Chondrocyte (in vitro differentiated cells): ENCODE data around the gene CUL2. TPM values are rescaled to one million over a fixed set of nuclear protein-coding genes. Genes with fewer than 3 reads are reported as not detected.

Source experiments
- DNase-seq: peaks from one replicate; pipeline ENCODE4 v3.0.0; 2021; ENCODE audit warnings: mixed read lengths, low spot score
- H3K27ac Mint-ChIP-seq: one replicate; pipeline ENCODE4 v1.8.0; 2021; ENCODE audit warnings: mild to moderate bottlenecking, moderate library complexity, mixed read lengths; ENCODE audit not compliant: unreplicated experiment
- H3K27me3 Mint-ChIP-seq: 2 replicates; pipeline ENCODE4 v1.8.0; 2021; ENCODE audit warnings: low read depth, mixed read lengths
- H3K36me3 Mint-ChIP-seq: 2 replicates; pipeline ENCODE4 v1.8.0; 2021; ENCODE audit warnings: low read depth, mixed read lengths
- H3K4me1 Mint-ChIP-seq: 2 replicates; pipeline ENCODE4 v1.8.0; 2021; ENCODE audit warnings: low read depth, mild to moderate bottlenecking, mixed read lengths
- H3K4me3 Mint-ChIP-seq: one replicate; pipeline ENCODE4 v1.8.0; 2021; ENCODE audit warnings: mild to moderate bottlenecking, moderate library complexity, mixed read lengths; ENCODE audit not compliant: unreplicated experiment
- H3K9me3 Mint-ChIP-seq: 2 replicates; pipeline ENCODE4 v1.8.0; 2021; ENCODE audit warnings: low read depth, mixed read lengths
- CTCF ChIP-seq: fragments of 200-600 bp; sonication (generic); IDR thresholded peaks from 2 replicates; pipeline ENCODE4 v1.5.0; 2021; ENCODE audit warnings: antibody characterized with exemption, mild to moderate bottlenecking, moderate library complexity
- total RNA-seq: library from RNA; stranded (reverse); gene quantifications from 3 replicates; pipeline ENCODE4 v1.2.1, GENCODE V29; 2021

Gene CUL2
- total RNA-seq, 1 donor from 2014 or later, result 32.8 TPM

GRCh38 chr10:35004651-35005050, 85.5 kb downstream of the CUL2 start:
- no peak overlapping the region for H3K27ac Mint-ChIP-seq
- H3K4me3 Mint-ChIP-seq, result no peak overlapping the region
- no peak for DNase-seq
- TF ChIP-seq CTCF, result no peak
- H3K27me3 Mint-ChIP-seq, result no peaks in the 10 kb centered on the region
- peaks cover 4% of the 10 kb centered on the region for H3K36me3 Mint-ChIP-seq
- H3K9me3 Mint-ChIP-seq, result no peaks in the 10 kb centered on the region
- H3K4me1 Mint-ChIP-seq, result peaks cover 15% of the 10 kb centered on the region

- Mint-ChIP-seq H3K27me3 (no peaks in the 10 kb centered on the region), H3K4me1 (peaks cover 15% of the 10 kb centered on the region), H3K27ac (no peak overlapping the region), H3K9me3 (no peaks in the 10 kb centered on the region), H3K4me3 (no peak overlapping the region), H3K36me3 (peaks cover 4% of the 10 kb centered on the region)
- TF ChIP-seq CTCF, result no peak
- DNase-seq, result no peak
Observed at GRCh38 chr10:35003906-35004305, 86.2 kb downstream of the CUL2 start.

GRCh38 chr10:35000936-35001335, 89.2 kb downstream of the CUL2 start:
- DNase-seq, result no peak
- no peak overlapping the region for H3K4me3 Mint-ChIP-seq
- H3K36me3 Mint-ChIP-seq, result peaks cover 1% of the 10 kb centered on the region
- peaks cover 2% of the 10 kb centered on the region for H3K4me1 Mint-ChIP-seq
- H3K27me3 Mint-ChIP-seq, result no peaks in the 10 kb centered on the region
- no peaks in the 10 kb centered on the region for H3K9me3 Mint-ChIP-seq
- H3K27ac Mint-ChIP-seq, result no peak overlapping the region
- no peak for TF ChIP-seq CTCF

GRCh38 chr10:34999532-34999931, 90.6 kb downstream of the CUL2 start:
- H3K27ac Mint-ChIP-seq, result no peak overlapping the region
- DNase-seq, result no peak
- no peak overlapping the region for H3K4me3 Mint-ChIP-seq
- no peaks in the 10 kb centered on the region for H3K27me3 Mint-ChIP-seq
- no peak for TF ChIP-seq CTCF
- no peaks in the 10 kb centered on the region for H3K9me3 Mint-ChIP-seq
- H3K36me3 Mint-ChIP-seq, result peaks cover 1% of the 10 kb centered on the region
- H3K4me1 Mint-ChIP-seq, result peaks cover 7% of the 10 kb centered on the region

- H3K9me3 Mint-ChIP-seq, result no peaks in the 10 kb centered on the region
- no peaks in the 10 kb centered on the region for H3K27me3 Mint-ChIP-seq
- no peak overlapping the region for H3K4me3 Mint-ChIP-seq
- peaks cover 12% of the 10 kb centered on the region for H3K4me1 Mint-ChIP-seq
- no peak for DNase-seq
- peaks cover 1% of the 10 kb centered on the region for H3K36me3 Mint-ChIP-seq
- no peak overlapping the region for H3K27ac Mint-ChIP-seq
- no peak for TF ChIP-seq CTCF
Observed at GRCh38 chr10:34998940-34999339, 91.2 kb downstream of the CUL2 start.
